ENCODE data around the gene DHRS4L2. TPM values are rescaled to one million over a fixed set of nuclear protein-coding genes. Genes with fewer than 3 reads are reported as not detected.

Gene DHRS4L2
- total RNA-seq, result 10.7 and 14.2 TPM in 2 replicates

GRCh38 chr14:23988607-23989363 lies at the start of gene DHRS4L2:
DHRS4L2 (plus strand) TSS chr14:23988929; CDS start chr14:23988948, 19 bp downstream.

DNA sequence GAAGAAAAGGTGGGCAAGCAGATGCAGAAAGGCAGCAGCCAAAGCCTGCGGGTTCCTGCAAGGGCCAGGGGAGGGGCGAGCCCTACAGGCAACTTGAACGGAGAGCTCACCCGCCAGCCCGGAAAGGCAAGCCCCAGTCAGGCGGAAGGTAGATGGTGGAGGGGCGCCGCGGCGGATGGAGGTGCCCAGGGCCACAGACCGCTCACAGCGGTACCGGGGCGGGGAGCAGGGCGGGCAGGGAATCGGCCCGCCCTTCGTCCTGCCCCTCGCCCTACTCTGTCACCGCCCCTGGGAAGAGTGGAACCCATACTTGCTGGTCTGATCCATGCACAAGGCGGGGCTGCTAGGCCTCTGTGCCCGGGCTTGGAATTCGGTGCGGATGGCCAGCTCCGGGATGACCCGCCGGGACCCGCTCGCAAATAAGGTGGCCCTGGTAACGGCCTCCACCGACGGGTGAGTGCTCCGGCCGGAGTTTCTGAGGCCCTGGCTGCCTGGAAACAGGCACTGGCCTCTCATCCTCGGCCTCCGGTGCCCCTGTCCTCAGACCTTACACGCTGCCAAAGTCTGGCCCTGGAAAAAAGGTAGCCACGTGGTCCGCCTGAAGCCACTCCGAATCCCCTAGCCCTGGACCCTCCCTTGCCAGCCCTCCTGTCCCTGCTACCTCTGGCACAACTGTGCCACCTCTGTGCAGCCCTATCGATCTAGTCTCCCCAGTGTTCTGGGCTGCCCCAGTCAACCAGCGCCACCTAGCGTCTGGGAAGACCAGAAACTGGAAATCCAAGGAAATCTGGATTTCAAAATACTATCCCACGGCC lies 35.1 kb upstream of the DHRS4L2 start, which contains the start of gene DHRS4:
Gene DHRS4, plus strand, starts transcription at position 307 of the 815 bp plus-strand sequence. Its CDS starts 19 bp downstream, at position 326.

GRCh38 chr14:24051789-24052655 lies 63.3 kb downstream of the DHRS4L2 start, which contains the start of gene CARMIL3:
CARMIL3 (plus strand) TSS chr14:24052009; CDS start chr14:24052154, 145 bp downstream.

Other genes with a start within 250 kb of the DHRS4L2 start
- 41.5 and 50.0 TPM in 2 replicates for gene DHRS4, start 35.2 kb upstream of the DHRS4L2 start, total RNA-seq
- 0.64 TPM in 1 of 2 replicates, not detected in the other for gene CARMIL3, start 63.1 kb downstream of the DHRS4L2 start, total RNA-seq
- gene CPNE6, start 82.6 kb downstream of the DHRS4L2 start, total RNA-seq, result not detected in 2 replicates
- 19.4 and 71.2 TPM in 2 replicates for gene PCK2, start 105.4 kb downstream of the DHRS4L2 start, total RNA-seq
- 21.0 and 34.9 TPM in 2 replicates for gene DCAF11, start 125.8 kb downstream of the DHRS4L2 start, total RNA-seq
- 1.0 and 3.0 TPM in 2 replicates for gene NRL, start 126.0 kb downstream of the DHRS4L2 start, total RNA-seq
- gene FITM1, start 141.7 kb downstream of the DHRS4L2 start, total RNA-seq, result 0.80 TPM in 1 of 2 replicates, not detected in the other
- gene PSME1, start 147.3 kb downstream of the DHRS4L2 start, total RNA-seq, result 145 and 188 TPM in 2 replicates
- gene EMC9, start 152.7 kb downstream of the DHRS4L2 start, total RNA-seq, result 25.0 and 26.4 TPM in 2 replicates
- gene PSME2, start 157.7 kb downstream of the DHRS4L2 start, total RNA-seq, result 28.7 and 159 TPM in 2 replicates
- gene RNF31, start 158.6 kb downstream of the DHRS4L2 start, total RNA-seq, result 37.0 and 77.7 TPM in 2 replicates
- 44.6 and 54.7 TPM in 2 replicates for gene IRF9, start 172.3 kb downstream of the DHRS4L2 start, total RNA-seq
- gene REC8, start 183.2 kb downstream of the DHRS4L2 start, total RNA-seq, result 2.2 and 28.7 TPM in 2 replicates
- gene IPO4, start 199.9 kb downstream of the DHRS4L2 start, total RNA-seq, result 24.0 and 41.4 TPM in 2 replicates
- 67.5 and 79.2 TPM in 2 replicates for gene TM9SF1, start 206.5 kb downstream of the DHRS4L2 start, total RNA-seq
- gene TSSK4, start 216.8 kb downstream of the DHRS4L2 start, total RNA-seq, result 0.13 TPM in 1 of 2 replicates, not detected in the other
- gene CHMP4A, start 224.6 kb downstream of the DHRS4L2 start, total RNA-seq, result 37.2 and 42.5 TPM in 2 replicates
- gene MDP1, start 227.1 kb downstream of the DHRS4L2 start, total RNA-seq, result 18.0 and 22.0 TPM in 2 replicates
- 189 and 190 TPM in 2 replicates for gene NEDD8, start 243.4 kb downstream of the DHRS4L2 start, total RNA-seq
- gene GMPR2, start 244.0 kb downstream of the DHRS4L2 start, total RNA-seq, result 60.1 and 72.7 TPM in 2 replicates

Measured in epithelial cell of alveolus of lung (primary cell).